ENCODE measurements around the gene PODNL1. TPM values are rescaled to one million over a fixed set of nuclear protein-coding genes. Genes with fewer than 3 reads are reported as not detected.

The PODNL1 gene
- total RNA-seq, 1 experiment from 2014 or later = 1.1 TPM

DNA sequence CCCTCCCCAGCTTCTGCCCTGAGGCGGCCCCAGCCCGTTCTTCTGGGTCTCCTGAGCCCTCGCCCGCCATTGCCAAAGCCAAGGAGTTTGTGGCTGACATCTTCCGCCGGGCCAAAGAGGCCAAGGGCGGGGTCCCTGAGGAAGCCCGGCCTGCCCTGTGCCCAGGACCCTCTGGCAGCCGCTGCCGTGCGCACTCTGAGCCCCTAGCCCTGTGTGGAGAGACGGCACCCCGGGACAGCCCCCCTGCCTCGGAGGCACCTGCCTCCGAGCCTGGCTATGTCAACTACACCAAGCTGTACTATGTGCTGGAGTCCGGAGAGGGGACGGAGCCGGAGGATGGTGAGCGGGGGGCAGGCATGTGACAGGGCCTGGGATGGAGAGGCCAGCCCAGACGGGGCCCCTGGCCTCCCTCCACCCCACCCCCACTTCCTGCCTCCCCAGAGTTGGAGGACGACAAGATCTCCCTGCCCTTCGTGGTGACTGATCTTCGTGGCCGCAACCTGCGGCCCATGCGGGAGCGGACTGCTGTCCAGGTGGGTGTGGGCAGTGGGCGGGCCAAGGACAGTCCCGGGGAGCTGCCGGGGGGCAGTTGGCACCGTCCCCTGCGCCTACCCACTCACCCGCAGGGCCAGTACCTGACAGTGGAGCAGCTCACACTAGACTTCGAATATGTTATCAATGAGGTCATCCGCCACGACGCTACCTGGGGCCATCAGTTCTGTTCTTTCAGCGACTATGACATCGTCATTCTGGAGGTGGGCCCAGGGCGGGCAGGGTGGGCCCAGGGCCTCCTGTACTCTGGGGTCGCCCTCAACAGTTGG is 21.1 kb upstream of the PODNL1 start:
- TF ChIP-seq, protein P1, sequence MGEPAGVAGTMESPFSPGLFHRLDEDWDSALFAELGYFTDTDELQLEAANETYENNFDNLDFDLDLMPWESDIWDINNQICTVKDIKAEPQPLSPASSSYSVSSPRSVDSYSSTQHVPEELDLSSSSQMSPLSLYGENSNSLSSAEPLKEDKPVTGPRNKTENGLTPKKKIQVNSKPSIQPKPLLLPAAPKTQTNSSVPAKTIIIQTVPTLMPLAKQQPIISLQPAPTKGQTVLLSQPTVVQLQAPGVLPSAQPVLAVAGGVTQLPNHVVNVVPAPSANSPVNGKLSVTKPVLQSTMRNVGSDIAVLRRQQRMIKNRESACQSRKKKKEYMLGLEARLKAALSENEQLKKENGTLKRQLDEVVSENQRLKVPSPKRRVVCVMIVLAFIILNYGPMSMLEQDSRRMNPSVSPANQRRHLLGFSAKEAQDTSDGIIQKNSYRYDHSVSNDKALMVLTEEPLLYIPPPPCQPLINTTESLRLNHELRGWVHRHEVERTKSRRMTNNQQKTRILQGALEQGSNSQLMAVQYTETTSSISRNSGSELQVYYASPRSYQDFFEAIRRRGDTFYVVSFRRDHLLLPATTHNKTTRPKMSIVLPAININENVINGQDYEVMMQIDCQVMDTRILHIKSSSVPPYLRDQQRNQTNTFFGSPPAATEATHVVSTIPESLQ (CRISPR knock-in tag; IDR thresholded peaks at IDR 0.05) = no peak
- no peak for TF ChIP-seq GABPB1 (CRISPR knock-in tag; IDR thresholded peaks at IDR 0.05)
- TF ChIP-seq, protein P2, sequence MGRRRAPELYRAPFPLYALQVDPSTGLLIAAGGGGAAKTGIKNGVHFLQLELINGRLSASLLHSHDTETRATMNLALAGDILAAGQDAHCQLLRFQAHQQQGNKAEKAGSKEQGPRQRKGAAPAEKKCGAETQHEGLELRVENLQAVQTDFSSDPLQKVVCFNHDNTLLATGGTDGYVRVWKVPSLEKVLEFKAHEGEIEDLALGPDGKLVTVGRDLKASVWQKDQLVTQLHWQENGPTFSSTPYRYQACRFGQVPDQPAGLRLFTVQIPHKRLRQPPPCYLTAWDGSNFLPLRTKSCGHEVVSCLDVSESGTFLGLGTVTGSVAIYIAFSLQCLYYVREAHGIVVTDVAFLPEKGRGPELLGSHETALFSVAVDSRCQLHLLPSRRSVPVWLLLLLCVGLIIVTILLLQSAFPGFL (CRISPR knock-in tag; IDR thresholded peaks at IDR 0.05; ENCODE audit: borderline replicate concordance) = no peak
- TF ChIP-seq, protein P3, sequence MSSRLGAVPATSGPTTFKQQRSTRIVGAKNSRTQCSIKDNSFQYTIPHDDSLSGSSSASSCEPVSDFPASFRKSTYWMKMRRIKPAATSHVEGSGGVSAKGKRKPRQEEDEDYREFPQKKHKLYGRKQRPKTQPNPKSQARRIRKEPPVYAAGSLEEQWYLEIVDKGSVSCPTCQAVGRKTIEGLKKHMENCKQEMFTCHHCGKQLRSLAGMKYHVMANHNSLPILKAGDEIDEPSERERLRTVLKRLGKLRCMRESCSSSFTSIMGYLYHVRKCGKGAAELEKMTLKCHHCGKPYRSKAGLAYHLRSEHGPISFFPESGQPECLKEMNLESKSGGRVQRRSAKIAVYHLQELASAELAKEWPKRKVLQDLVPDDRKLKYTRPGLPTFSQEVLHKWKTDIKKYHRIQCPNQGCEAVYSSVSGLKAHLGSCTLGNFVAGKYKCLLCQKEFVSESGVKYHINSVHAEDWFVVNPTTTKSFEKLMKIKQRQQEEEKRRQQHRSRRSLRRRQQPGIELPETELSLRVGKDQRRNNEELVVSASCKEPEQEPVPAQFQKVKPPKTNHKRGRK (CRISPR knock-in tag; IDR thresholded peaks at IDR 0.05; ENCODE audit: borderline replicate concordance) = no peak
- TF ChIP-seq, protein P4, sequence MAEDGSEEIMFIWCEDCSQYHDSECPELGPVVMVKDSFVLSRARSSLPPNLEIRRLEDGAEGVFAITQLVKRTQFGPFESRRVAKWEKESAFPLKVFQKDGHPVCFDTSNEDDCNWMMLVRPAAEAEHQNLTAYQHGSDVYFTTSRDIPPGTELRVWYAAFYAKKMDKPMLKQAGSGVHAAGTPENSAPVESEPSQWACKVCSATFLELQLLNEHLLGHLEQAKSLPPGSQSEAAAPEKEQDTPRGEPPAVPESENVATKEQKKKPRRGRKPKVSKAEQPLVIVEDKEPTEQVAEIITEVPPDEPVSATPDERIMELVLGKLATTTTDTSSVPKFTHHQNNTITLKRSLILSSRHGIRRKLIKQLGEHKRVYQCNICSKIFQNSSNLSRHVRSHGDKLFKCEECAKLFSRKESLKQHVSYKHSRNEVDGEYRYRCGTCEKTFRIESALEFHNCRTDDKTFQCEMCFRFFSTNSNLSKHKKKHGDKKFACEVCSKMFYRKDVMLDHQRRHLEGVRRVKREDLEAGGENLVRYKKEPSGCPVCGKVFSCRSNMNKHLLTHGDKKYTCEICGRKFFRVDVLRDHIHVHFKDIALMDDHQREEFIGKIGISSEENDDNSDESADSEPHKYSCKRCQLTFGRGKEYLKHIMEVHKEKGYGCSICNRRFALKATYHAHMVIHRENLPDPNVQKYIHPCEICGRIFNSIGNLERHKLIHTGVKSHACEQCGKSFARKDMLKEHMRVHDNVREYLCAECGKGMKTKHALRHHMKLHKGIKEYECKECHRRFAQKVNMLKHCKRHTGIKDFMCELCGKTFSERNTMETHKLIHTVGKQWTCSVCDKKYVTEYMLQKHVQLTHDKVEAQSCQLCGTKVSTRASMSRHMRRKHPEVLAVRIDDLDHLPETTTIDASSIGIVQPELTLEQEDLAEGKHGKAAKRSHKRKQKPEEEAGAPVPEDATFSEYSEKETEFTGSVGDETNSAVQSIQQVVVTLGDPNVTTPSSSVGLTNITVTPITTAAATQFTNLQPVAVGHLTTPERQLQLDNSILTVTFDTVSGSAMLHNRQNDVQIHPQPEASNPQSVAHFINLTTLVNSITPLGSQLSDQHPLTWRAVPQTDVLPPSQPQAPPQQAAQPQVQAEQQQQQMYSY (CRISPR knock-in tag; IDR thresholded peaks at IDR 0.05) = no peak
- TF ChIP-seq ZNF671 (CRISPR knock-in tag; IDR thresholded peaks at IDR 0.05) = no peak
- no peak for TF ChIP-seq TP53 (CRISPR knock-in tag; IDR thresholded peaks at IDR 0.05)
- TF ChIP-seq FOXJ3 (CRISPR knock-in tag; IDR thresholded peaks at IDR 0.05; ENCODE audit: borderline replicate concordance) = no peak
- TF ChIP-seq JAZF1 (CRISPR knock-in tag; IDR thresholded peaks at IDR 0.05) = no peak
- TF ChIP-seq, protein P5, sequence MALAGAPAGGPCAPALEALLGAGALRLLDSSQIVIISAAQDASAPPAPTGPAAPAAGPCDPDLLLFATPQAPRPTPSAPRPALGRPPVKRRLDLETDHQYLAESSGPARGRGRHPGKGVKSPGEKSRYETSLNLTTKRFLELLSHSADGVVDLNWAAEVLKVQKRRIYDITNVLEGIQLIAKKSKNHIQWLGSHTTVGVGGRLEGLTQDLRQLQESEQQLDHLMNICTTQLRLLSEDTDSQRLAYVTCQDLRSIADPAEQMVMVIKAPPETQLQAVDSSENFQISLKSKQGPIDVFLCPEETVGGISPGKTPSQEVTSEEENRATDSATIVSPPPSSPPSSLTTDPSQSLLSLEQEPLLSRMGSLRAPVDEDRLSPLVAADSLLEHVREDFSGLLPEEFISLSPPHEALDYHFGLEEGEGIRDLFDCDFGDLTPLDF (CRISPR knock-in tag; IDR thresholded peaks at IDR 0.05) = no peak
- TF ChIP-seq, protein P6, sequence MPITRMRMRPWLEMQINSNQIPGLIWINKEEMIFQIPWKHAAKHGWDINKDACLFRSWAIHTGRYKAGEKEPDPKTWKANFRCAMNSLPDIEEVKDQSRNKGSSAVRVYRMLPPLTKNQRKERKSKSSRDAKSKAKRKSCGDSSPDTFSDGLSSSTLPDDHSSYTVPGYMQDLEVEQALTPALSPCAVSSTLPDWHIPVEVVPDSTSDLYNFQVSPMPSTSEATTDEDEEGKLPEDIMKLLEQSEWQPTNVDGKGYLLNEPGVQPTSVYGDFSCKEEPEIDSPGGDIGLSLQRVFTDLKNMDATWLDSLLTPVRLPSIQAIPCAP (CRISPR knock-in tag; IDR thresholded peaks at IDR 0.05) = no peak
- no peak for TF ChIP-seq ZNF317 (CRISPR knock-in tag; IDR thresholded peaks at IDR 0.05; ENCODE audit: borderline replicate concordance, low read depth)
- TF ChIP-seq CBFB (CRISPR knock-in tag; IDR thresholded peaks at IDR 0.05; ENCODE audit: low read depth) = no peak
- no peak overlapping the region for H3K4me3 Mint-ChIP-seq
- H3K9me3 Mint-ChIP-seq = no peaks in the 10 kb centered on the region
- CTCF ChIA-PET = interaction anchor here (0.7 to 2.2 kb wide), 14 partner anchors 11 to 100 kb away, joined by 3 to 11 read pairs (median 5); partner anchors contain the start of genes IL27RA, PODNL1 and RFX1
- peaks cover 1% of the 10 kb centered on the region for H3K27me3 Mint-ChIP-seq (ENCODE audit: low read depth)
- H3K27ac Mint-ChIP-seq = no peak overlapping the region
- H3K4me1 Mint-ChIP-seq = peaks cover 6% of the 10 kb centered on the region
- DNase-seq (ENCODE audit: low spot score) = no peak
- H3K36me3 Mint-ChIP-seq = peaks cover 28% of the 10 kb centered on the region
- ATAC-seq = no peak
- POLR2A ChIA-PET = interaction anchor here (0.6 to 0.9 kb wide), 2 partner anchors 23 to 159 kb away, joined by 5 to 7 read pairs; no protein-coding TSS in a partner anchor
